SU-DHL-6 (cell line): ENCODE measurements around the gene CYP2B6.
"Not testable (repeated sequence)": the region's sequence is repeated elsewhere in the genome, so short reads cannot be mapped to it uniquely, and the experiment has no call there.

Experiments used
- H2AFZ ChIP-seq: fragments of 200-600 bp; sonication (generic); 2 replicates; pipeline ENCODE4 v1.6.1; 2014; ENCODE audit warnings: low read depth, mild to moderate bottlenecking, moderate library complexity, mixed read lengths, antibody characterized with exemption, low read length; ENCODE audit not compliant: severe bottlenecking
- H3F3A ChIP-seq: fragments of 200-600 bp; shearing (Covaris generic); 2 replicates; pipeline ENCODE4 v1.6.0; 2016; ENCODE audit warnings: antibody characterized with exemption, mild to moderate bottlenecking; ENCODE audit not compliant: insufficient read depth
- H3K27ac ChIP-seq: fragments of 200-600 bp; sonication (generic); 2 replicates; pipeline ENCODE4 v1.5.1; 2016; ENCODE audit warnings: low read depth, mild to moderate bottlenecking, low read length, moderate library complexity, mixed read lengths
- H3K27me3 ChIP-seq: fragments of 200-600 bp; sonication (generic), shearing (Covaris generic); 2 replicates; pipeline ENCODE4 v1.6.0; 2014; ENCODE audit warnings: mild to moderate bottlenecking, low read length
- H3K36me3 ChIP-seq: fragments of 200-600 bp; sonication (generic); 2 replicates; pipeline ENCODE4 v1.6.1; 2014; ENCODE audit warnings: mild to moderate bottlenecking, low read length, mixed read lengths
- H3K4me2 ChIP-seq: fragments of 300-600, 200-600 bp; shearing (Covaris generic), sonication (generic); 2 replicates; pipeline ENCODE4 v1.6.0; 2014; ENCODE audit warnings: low read length, low read depth, mild to moderate bottlenecking; ENCODE audit not compliant: poor library complexity, severe bottlenecking
- H3K4me3 ChIP-seq: fragments of 200-600 bp; sonication (generic); 2 replicates; pipeline ENCODE4 v1.5.1; 2014; ENCODE audit warnings: antibody characterized with exemption, low read length, mild to moderate bottlenecking, mixed read lengths; ENCODE audit not compliant: insufficient read depth, poor library complexity, severe bottlenecking
- H3K79me2 ChIP-seq: fragments of 200-600 bp; sonication (generic); 2 replicates; pipeline ENCODE4 v1.6.1; 2014; ENCODE audit warnings: mild to moderate bottlenecking, low read length, moderate library complexity; ENCODE audit not compliant: insufficient read depth
- H3K9ac ChIP-seq: fragments of 200-600 bp; sonication (generic); 2 replicates; pipeline ENCODE4 v1.7.0; 2014; ENCODE audit warnings: mild to moderate bottlenecking, low read length
- H3K9me2 ChIP-seq: fragments of 200-600 bp; sonication (generic); replicated peaks from 2 replicates; pipeline ENCODE4 v1.6.1; 2014; ENCODE audit warnings: low read length; ENCODE audit not compliant: insufficient read depth
- H3K9me3 ChIP-seq: fragments of 200-600 bp; sonication (generic); 2 replicates; pipeline ENCODE4 v1.6.1; 2014; ENCODE audit warnings: low read length, mixed read lengths; ENCODE audit not compliant: insufficient read depth
- H4K20me1 ChIP-seq: fragments of 200-600 bp; sonication (generic); 2 replicates; pipeline ENCODE4 v1.6.1; 2014; ENCODE audit warnings: low read depth, mild to moderate bottlenecking, antibody characterized with exemption, low read length, moderate library complexity, mixed read lengths
- EZH2phosphoT487 ChIP-seq: fragments of 200-600 bp; sonication (generic), shearing (Covaris generic); conservative IDR thresholded peaks from 2 replicates; pipeline ENCODE4 v1.6.1; 2018; ENCODE audit warnings: mild to moderate bottlenecking, antibody characterized with exemption, low read length, moderate library complexity, mixed read lengths
- TF ChIP-seq, protein P1 (sequence below): fragments of 200-600 bp; sonication (generic); IDR thresholded peaks from one replicate; pipeline ENCODE4 v1.5.1; 2017; ENCODE audit warnings: antibody characterized with exemption, mild to moderate bottlenecking, low read length, moderate library complexity; ENCODE audit not compliant: insufficient read depth, poor library complexity, severe bottlenecking

CYP2B6 gene

DNA sequence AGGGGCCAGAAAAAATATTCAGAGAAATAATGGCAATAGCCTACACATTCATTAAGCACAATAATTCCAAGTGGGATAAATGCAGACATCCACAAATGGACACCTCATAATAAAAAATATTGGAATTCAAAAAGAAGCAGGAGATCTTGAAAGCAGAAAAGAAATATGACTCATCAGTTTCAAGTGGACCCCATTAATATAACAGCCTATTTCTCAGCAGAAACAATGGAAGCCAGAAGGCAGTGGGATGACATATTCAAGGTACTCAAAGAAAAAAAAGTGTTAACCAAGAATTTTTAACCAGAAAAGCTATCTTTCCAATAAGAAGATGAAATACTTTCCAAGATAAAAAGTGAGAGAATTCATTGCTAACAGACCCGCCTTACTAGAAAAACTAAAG, 48.7 kb downstream of the CYP2B6 start:
- H3K9me3 ChIP-seq: no peaks in the 10 kb centered on the region
- H3K27me3 ChIP-seq: no peaks in the 10 kb centered on the region
- H4K20me1 ChIP-seq: no peaks in the 10 kb centered on the region
- no peaks in the 10 kb centered on the region for H3K79me2 ChIP-seq
- TF ChIP-seq, protein P1, sequence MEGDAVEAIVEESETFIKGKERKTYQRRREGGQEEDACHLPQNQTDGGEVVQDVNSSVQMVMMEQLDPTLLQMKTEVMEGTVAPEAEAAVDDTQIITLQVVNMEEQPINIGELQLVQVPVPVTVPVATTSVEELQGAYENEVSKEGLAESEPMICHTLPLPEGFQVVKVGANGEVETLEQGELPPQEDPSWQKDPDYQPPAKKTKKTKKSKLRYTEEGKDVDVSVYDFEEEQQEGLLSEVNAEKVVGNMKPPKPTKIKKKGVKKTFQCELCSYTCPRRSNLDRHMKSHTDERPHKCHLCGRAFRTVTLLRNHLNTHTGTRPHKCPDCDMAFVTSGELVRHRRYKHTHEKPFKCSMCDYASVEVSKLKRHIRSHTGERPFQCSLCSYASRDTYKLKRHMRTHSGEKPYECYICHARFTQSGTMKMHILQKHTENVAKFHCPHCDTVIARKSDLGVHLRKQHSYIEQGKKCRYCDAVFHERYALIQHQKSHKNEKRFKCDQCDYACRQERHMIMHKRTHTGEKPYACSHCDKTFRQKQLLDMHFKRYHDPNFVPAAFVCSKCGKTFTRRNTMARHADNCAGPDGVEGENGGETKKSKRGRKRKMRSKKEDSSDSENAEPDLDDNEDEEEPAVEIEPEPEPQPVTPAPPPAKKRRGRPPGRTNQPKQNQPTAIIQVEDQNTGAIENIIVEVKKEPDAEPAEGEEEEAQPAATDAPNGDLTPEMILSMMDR: no peak
- no peak for TF ChIP-seq EZH2phosphoT487
- H3K9ac ChIP-seq: no peak overlapping the region
- no peak overlapping the region for H2AFZ ChIP-seq
- no peaks in the 10 kb centered on the region for H3F3A ChIP-seq
- no peak overlapping the region for H3K4me3 ChIP-seq
- H3K36me3 ChIP-seq: no peaks in the 10 kb centered on the region
- no peak overlapping the region for H3K4me2 ChIP-seq
- H3K9me2 ChIP-seq: no peaks in the 10 kb centered on the region
- no peak overlapping the region for H3K27ac ChIP-seq

DNA sequence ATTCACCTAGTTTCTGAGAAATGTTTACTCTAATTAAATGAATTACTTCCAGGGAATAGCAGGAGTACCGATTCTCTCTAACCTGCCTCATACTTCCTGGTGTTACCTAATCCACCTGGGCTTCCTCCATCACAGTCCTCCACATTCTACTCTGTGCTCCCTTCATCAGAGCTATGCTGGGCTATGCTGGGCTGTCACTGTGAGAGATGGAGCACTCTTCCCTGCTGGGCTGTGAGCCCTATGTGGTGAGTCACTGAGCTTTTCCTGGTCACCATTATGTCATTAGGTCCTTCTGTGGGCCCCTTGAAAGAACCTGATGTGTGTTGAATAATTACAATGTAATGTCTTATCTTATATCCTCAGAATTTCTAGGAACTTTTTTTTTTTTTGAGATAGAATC, 54.0 kb downstream of the CYP2B6 start:
- not testable (repeated sequence) for H3K36me3 ChIP-seq, H3K79me2 ChIP-seq, H3K9me3 ChIP-seq, H3K9ac ChIP-seq, H3K4me3 ChIP-seq, H2AFZ ChIP-seq, H3K4me2 ChIP-seq, H3K27ac ChIP-seq, H4K20me1 ChIP-seq, H3K27me3 ChIP-seq, H3F3A ChIP-seq, H3K9me2 ChIP-seq

DNA sequence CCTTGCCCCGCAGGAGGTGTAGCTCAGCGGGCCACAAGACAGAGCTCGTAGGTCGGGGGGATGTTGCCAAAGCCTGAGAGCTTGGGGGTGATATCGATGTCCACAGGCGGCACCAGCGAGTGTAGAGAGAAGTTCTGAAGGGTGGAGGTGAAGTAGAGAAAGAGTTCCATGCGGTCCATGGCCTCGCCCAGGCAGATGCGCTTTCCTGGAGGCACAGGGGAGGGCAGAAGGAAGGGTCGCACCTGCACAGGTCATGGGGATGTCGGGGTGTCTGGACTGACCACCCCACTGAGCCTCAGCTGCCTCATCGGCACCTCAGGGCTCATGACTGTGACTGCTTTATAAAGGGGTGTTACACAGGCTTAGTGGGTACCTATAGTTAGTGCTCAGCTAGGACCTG, 59.3 kb downstream of the CYP2B6 start:
- H3K9ac ChIP-seq: no peak overlapping the region
- H3K9me2 ChIP-seq: no peaks in the 10 kb centered on the region
- H3K36me3 ChIP-seq: no peaks in the 10 kb centered on the region
- H2AFZ ChIP-seq: no peak overlapping the region
- H3K79me2 ChIP-seq: no peaks in the 10 kb centered on the region
- no peak overlapping the region for H3K4me2 ChIP-seq
- no peaks in the 10 kb centered on the region for H3F3A ChIP-seq
- H3K27me3 ChIP-seq: no peaks in the 10 kb centered on the region
- no peak overlapping the region for H3K27ac ChIP-seq
- H3K4me3 ChIP-seq: no peak overlapping the region
- H4K20me1 ChIP-seq: no peaks in the 10 kb centered on the region
- no peaks in the 10 kb centered on the region for H3K9me3 ChIP-seq
- no peak for TF ChIP-seq EZH2phosphoT487

DNA sequence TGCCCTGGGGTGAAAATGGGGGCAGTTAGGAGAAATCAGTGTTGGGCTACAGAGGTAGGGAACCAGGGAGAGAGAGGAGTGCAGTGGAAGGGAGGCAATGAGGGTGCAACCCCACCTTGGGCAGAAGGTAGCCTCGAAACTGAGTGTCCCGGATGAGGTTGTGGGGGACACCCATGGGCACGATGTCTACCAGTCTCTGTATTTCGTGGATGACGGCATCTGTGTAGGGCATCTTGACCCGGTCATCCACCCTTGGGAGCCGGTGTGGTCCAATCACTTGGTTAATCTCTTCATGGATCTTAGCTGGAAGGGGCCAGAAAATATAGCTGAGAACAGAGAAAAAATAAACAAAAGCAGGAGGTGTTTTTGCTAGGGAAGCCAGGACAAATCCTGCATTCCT, 61.1 kb downstream of the CYP2B6 start:
- H3K36me3 ChIP-seq, H3K4me2 ChIP-seq, H4K20me1 ChIP-seq, H3F3A ChIP-seq, H3K9me2 ChIP-seq, H3K9ac ChIP-seq, H3K27me3 ChIP-seq, H3K4me3 ChIP-seq, H3K27ac ChIP-seq, H3K79me2 ChIP-seq, H3K9me3 ChIP-seq, H2AFZ ChIP-seq: not testable (repeated sequence)

DNA sequence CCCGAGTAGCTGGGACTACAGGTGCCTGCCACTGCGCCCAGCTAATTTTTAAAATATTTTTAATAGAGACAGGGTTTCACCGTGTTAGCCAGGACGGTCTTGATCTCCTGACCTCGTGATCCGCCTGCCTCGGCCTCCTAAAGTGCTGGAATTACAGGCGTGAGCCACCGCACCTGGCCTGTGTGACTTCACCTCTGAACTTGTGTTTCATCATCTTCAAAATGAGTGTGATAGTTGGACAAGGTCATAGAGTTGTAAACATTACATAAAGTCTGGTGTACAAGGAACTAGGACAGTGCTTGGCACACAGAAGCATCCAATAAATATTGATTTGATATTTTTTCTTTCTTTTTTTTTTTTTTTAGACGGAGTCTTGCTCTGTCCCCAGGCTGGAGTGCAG, 62.2 kb downstream of the CYP2B6 start:
- not testable (repeated sequence) for H3K27me3 ChIP-seq, H3F3A ChIP-seq, H3K4me3 ChIP-seq, H2AFZ ChIP-seq, H3K9me2 ChIP-seq, H3K27ac ChIP-seq, H3K36me3 ChIP-seq, H3K79me2 ChIP-seq, H3K9ac ChIP-seq, H3K4me2 ChIP-seq, H3K9me3 ChIP-seq, H4K20me1 ChIP-seq
